Measurements from ENCODE around the gene RPSA. TPM values are rescaled to one million over a fixed set of nuclear protein-coding genes. Genes with fewer than 3 reads are reported as not detected.

Gene RPSA
- total RNA-seq, 1 experiment from 2014 or later = 2,077 TPM

- Histone ChIP-seq H2BK15ac (ENCODE audit: low read depth, low read length) (no peak overlapping the region), H3K23ac (ENCODE audit: insufficient read length, low read depth, low read length) (no peak overlapping the region), H2BK12ac (ENCODE audit: insufficient read length, low read depth, low read length) (no peak overlapping the region), H3K4me2 (ENCODE audit: insufficient read depth, insufficient read length, low read length) (no peak overlapping the region), H3K4ac (ENCODE audit: low read depth, low read length) (no peak overlapping the region), H3K79me1 (ENCODE audit: insufficient read depth, low read depth, low read length, poor library complexity, severe bottlenecking) (no peaks in the 10 kb centered on the region), H3K4me1 (ENCODE audit: insufficient read depth, low read length) (peaks cover 8% of the 10 kb centered on the region), H3K18ac (ENCODE audit: insufficient read length, low read depth, low read length) (no peak overlapping the region), H3K14ac (ENCODE audit: insufficient read depth, low read length) (no peak overlapping the region), H2AK5ac (ENCODE audit: insufficient read length, low read length) (no peak overlapping the region), H3K27ac (ENCODE audit: insufficient read length, low read depth, low read length) (no peak overlapping the region), H2AFZ (ENCODE audit: low read length) (peak overlapping the region; percentile 6), H3K9me3 (ENCODE audit: control insufficient read depth, low read depth, low read length) (no peaks in the 10 kb centered on the region), H4K91ac (ENCODE audit: insufficient read length, low read depth, low read length) (no peak overlapping the region), H4K20me1 (ENCODE audit: control insufficient read depth, insufficient read depth, insufficient read length) (no peaks in the 10 kb centered on the region), H3K56ac (ENCODE audit: insufficient read length, low read depth, low read length) (no peak overlapping the region), H2BK5ac (ENCODE audit: insufficient read length, low read length) (no peak overlapping the region), H3T11ph (ENCODE audit: low read length) (no peak overlapping the region), H2BK20ac (ENCODE audit: low read depth, low read length, poor library complexity, severe bottlenecking) (no peak overlapping the region), H4K8ac (replicated peaks; ENCODE audit: insufficient read length, low read depth, low read length) (no peak overlapping the region), H3K23me2 (ENCODE audit: insufficient read length, low read depth, low read length, poor library complexity, severe bottlenecking) (no peaks in the 10 kb centered on the region), H3K9ac (ENCODE audit: extremely low read depth, insufficient read length, low read length) (no peak overlapping the region), H2BK120ac (ENCODE audit: low read depth, low read length, poor library complexity, severe bottlenecking) (no peak overlapping the region), H3K27me3 (ENCODE audit: insufficient read depth, low read length) (no peaks in the 10 kb centered on the region), H4K5ac (ENCODE audit: insufficient read length, low read depth, low read length) (no peak overlapping the region), H3K79me2 (ENCODE audit: insufficient read depth, low read length) (no peaks in the 10 kb centered on the region)
- Mint-ChIP-seq H3K27me3 (ENCODE audit: low read depth) (no peaks in the 10 kb centered on the region), H3K9me3 (peaks cover 11 to 16% of the 10 kb centered on the region in 2 experiments), H3K4me1 (peaks cover 26 to 27% of the 10 kb centered on the region in 2 experiments), H3K4me3 (peak overlapping the region in 1 of 2 experiments; percentile 3; a peak in 2 of 5 replicates), H3K36me3 (ENCODE audit: insufficient read depth in 1 of 3, low read depth in 3 of 3) (peaks cover 8 to 18% (median 11%) of the 10 kb centered on the region in 3 experiments; a peak in 6 of 7 replicates), H3K27ac (peak overlapping the region in 2 of 3 experiments; percentile 30 to 68; a peak in 3 of 7 replicates)
- no CpG with 5 or more reads among the region's 5 CpGs for WGBS (ENCODE audit: extremely low coverage, insufficient read length, low lambda C conversion rate)
- DNase-seq = no peak
- TF ChIP-seq CTCF (conservative IDR thresholded peaks at IDR 0.05) = no peak
These were observed 29.4 kb upstream of the RPSA start for GRCh38 chr3:39376959-39377634.
